Tongue (tissue), 2 donors: ENCODE data around the gene BANP. TPM values are rescaled to one million over a fixed set of nuclear protein-coding genes. Genes with fewer than 3 reads are reported as not detected.
"Not testable (repeated sequence)": the region's sequence is repeated elsewhere in the genome, so short reads cannot be mapped to it uniquely, and the experiment has no call there.

Experiments used
- DNase-seq: peaks from one replicate; pipeline ENCODE4 v3.0.0-alpha.2; 2015
- total RNA-seq: library from RNA; depleted of rRNA; stranded (reverse); fragments of >200 nt; gene quantifications from one replicate; pipeline ENCODE4 v1.2.3, GENCODE V29; 2014

The BANP gene
- total RNA-seq, 1 donor from 2014 or later = 35.2 TPM

DNA sequence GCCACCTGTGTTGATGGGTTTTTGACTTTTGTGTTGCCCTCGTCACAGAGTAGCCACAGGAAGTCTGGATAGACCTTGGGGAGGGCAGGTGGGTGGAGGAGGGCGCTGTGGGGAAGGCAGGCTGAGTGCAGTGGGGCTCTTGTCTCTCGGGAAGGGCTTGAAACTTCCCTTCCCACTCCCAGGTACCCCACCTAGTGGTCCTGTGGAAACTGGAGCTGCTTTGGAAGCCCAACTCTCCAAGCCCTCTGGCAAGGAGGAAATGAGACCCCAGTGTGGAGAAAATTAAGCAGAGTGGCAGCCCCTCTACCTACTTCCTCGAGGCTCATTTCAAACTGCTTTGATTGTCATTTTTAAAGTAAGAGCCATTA lies 24.1 kb upstream of the BANP start:
- no peak for DNase-seq

DNA sequence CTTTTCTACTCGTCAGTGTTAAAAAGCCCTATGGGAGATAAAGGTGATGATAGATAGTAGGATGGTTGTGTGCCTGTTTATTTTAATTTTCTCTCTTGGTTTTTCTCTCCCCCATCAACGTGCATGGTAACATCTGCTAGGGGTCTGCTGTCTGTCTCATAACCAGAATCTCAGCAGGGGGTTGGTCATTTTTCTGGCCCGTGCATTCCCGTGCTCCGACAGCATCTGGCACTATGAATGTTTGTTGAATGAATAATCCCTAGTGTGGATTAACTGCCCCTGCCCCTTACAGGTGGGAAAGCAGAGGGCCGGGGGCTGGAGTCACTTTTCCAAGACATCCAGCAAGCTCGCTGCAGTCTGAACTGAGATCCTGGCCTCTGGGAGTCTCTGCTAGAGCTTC lies 21.2 kb upstream of the BANP start:
- no peak for DNase-seq

DNA sequence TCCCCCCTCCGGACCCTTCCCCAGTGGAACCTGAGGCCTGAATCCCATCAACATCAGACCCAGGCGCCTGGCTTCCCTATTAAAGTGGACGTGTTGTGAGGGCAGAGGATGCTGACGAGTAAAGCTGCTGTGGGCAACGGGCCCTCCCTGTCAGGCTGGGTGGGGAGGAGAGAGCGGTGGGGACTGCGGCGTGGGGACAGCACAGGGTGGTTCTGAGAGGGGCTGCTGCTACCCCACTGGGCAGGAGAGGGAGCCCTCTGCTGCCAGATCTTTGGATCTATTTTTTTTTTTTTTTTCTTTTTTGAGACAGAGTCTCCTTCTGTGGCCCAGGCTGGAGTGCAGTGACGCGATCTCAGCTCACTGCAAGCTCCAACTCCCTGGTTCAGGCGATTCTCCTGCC lies 20.8 kb upstream of the BANP start:
- DNase-seq = no peak

DNA sequence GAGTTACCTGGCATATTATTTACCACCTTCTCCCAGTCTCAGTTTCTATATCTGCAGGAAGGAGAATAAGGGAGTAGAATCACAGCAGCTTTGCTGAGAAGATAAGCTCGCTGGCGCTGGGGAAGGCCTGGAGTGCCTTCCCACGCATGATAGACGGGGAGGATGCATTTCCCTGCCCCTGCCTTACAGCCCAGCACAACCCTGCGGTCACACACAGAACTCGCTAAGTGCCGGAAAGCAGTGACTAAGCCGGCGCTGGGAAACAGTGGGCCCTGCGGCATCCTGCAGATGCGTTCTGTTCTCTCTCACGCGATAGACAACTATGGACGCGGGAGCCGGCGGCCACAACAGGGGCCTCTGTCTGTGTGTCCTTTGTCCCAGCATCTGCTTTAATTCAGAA lies 19.7 kb upstream of the BANP start:
- DNase-seq = no peak

DNA sequence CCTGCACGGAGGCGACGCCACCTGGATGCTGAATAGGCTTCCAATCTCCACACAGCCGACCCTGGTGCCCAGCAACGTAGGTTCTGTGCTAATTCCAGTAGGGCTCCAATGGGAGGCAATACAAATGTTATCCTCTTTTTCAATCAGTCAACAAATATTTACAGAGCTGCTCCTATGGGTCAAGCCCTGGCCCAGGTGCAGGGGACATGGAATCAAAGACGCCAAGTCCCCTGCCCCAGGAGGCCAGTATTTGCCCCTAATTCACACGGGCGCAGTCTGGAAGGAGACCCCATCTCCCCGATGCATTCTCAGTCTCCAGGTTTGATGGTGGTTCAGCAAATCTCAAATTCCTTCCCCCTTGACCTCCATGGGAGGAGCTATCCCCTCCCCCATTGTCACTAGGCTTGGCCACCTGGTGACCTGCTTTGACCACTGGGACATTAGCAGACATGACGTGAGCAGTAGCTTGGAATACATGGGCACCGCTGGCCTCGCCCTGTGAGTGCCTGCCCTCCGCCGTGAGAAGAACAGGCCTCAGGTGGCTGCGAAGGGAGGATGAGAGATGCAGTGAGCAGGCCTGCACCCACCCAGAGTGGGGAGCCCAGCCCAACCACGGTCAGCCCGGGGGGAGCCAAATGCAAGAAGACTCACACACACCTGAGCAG lies 18.6 kb upstream of the BANP start:
- DNase-seq = not testable (repeated sequence)

DNA sequence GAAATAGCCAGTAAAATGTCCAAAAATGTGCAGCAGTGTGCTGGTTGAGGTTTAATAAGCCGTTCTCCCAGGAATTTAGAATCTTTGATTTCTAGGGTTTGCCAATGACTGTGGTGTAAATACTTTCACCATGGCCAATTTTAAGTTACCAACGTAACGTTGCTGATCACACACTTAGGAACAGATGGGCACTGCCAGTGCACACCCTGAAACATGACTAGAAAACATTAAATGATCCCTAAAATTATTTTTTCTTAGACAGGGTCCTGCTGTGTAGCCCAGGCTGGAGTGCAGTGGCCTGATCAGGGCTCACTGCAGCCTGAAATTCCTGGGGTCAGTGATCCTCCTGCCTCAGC lies 18.1 kb upstream of the BANP start:
- DNase-seq = no peak

DNA sequence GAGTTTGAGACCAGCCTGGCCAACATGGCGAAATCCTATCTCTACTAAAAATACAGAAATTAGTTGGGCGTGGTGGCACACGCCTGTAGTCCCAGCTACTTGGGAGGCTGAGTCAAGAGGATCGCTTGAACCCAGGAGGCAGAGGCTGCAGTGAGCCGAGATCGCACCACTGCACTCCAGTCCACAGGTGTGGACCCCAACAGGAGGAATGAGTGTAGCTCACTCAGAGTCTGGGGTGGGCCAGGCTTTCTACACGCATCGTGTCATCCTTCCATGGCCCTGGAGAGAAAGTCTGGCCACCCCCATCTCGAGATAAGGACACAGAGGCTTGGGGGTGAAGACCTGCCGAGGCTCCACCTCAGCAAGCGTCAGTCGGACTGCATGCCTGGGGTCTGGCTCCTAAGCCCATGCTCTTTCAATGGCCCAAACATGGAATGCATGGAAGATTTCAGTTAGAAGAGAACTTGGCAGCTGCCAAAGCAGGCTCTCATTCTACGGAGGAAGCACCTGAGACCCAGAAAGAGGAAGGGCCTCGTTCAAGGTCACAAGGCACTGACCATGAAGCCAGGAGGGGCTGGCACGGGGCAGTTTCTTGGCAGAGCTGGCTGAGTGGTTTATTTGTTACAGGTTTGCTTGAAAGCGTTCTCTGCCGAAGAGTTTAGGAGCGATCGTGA lies 16.3 kb upstream of the BANP start:
- not testable (repeated sequence) for DNase-seq

DNA sequence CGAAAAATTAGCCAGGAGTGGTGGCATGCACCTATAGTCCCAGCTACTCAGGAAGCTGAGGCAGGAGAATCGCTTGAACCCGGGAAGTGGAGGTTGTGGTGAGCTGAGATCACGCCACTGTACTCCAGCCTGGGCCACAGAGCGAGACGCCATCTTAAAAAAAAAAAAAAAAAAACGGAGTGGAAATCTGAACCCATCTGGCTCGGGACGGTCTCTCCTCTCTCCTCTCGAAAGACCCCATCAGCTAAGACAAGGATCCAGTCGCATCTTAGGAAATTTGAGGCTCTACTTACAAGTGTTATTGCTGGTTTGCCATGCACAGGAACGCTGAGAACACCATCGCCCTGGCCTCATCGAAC lies 15.2 kb upstream of the BANP start:
- DNase-seq = not testable (repeated sequence)

DNA sequence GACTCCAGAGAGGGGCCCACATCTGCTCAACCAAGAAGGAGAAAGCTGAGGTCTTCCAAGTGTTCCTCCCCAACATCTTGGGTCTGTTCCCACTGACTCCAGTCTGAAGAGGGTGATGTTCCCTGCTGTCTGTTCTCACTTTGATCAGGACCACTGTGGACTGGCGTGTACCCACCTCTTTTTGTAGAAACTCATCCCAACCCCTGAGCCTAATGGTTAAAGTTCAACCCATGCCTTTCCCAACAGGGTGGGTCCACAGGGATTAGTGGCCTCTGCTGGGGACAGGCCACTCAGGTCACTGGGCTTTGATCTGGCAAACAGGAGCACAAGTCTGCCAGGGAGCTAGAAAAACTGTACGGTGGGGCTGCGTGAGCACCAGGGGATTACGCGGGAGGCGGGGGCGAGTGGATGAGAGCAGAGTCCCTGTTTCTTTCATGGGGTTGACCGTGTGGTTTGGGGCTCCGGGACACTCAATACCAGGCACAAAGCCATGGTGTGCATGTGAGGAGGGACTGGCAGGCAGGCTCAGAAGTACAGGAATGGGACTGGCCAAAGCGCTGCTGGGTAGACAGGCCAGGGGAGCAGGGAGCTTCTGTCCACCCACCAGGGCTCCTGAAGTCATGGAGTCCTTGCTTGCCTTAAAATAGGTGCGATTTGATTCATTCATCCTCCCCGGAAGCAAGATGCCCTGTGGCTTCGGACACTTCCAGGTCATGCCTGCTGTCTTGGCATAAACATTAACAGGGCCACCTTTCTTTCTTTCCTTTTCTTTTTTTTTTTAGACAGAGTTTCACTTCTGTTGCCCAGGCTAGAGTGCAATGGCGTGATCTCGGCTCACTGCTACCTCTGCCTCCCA lies 14.6 kb upstream of the BANP start, which contains the start of gene CA5A:
CA5A (minus strand) TSS at position 155 of the 856 bp plus-strand sequence; CDS start at position 76, 79 bp downstream.
- DNase-seq = no peak

DNA sequence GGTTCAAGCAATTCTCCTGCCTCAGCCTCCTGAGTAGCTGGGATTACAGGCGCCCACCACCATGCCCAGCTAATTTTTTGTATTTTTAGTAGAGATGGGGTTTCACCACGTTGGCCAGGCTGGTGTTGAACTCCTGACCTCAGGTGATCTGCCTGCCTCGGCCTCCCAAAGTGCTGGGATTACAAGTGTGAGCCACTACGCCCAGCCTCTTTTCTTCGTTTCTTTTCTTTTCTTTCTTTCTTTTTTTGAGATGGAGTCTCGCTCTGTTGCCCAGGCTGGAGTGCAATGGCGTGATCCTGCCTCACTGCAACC lies 14.0 kb upstream of the BANP start:
- DNase-seq = not testable (repeated sequence)

DNA sequence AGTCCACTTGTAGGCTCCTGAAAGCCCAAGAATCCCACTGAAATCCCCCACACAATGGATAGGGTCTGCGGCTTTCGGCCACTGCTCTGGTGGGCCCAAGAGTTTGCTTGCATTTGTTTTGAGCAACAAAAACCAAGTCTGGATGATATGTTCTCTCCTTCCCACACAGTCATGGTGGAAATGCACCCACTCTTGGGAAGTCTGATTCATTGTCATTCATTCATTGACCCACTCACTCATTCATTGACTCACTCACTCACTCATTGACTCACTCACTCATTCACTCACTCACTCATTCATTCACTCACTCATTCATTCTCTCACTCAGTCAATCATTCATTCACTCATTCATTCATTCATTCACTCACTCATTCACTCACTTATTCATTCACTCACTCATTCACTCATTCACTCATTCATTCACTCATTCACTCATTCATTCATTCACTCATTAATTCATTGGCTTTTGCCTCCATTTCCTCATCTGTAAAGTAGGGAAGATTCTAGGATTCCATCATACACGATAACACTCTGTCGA lies 12.8 kb upstream of the BANP start:
- no peak for DNase-seq

DNA sequence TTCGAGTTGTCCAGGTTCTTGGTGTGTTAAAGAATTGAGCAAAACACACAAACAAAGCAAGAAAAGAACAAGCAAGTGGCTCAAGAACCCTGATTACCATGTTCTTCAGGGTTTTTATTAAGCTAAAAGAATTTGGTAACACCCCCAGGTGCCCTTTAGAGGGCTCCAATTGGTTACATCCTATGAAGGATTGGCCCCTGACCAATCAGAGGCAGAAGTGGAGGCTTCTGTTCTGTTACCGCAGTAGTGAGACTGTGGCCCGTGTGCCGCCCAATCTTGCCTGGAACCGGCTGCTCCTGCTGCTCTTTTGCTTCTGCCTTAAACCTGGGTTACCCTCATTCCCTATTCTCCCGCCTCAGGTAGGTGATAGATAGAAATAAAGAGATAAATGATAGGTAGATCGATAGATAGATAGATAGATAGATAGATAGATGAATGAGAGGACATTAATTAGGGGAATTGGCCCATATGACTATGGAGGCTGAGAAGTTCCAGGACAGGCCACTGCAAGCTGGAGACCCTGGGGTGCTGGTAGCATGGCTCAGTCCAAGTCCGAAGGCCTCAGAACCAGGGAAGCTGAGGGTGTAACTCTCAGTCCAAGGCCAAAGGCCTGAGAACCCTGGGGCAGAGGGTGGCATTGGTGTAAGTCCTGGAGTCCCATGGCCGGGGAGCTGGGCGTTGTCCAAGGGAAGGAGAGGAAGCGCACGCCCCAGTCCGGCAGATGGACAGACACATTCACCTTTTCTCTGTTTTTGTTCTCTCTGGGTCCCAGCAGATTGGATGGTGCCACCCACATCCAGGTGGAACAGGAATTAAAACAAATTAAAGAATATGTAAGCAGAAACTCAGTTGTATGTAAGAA lies 11.4 kb upstream of the BANP start:
- DNase-seq = no peak

DNA sequence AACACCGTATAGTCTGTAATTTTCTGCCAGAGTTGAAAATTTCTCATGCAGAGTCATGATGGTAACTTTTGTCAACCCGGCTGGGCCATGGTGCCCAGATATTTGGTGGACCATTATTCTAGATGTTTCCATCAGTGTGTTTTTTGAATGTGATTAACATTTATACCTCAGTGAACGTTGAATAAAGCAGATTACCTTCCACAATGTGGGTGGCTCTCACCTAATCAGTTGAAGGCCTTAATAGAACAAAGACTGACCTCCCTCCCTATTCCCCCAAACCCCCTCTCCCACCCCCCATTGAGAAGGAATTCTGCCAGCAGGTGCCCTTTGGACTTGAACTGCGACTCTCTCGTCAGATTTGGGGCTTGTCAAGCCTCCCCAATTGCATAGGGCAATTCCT lies 8.6 kb upstream of the BANP start:
- no peak for DNase-seq

DNA sequence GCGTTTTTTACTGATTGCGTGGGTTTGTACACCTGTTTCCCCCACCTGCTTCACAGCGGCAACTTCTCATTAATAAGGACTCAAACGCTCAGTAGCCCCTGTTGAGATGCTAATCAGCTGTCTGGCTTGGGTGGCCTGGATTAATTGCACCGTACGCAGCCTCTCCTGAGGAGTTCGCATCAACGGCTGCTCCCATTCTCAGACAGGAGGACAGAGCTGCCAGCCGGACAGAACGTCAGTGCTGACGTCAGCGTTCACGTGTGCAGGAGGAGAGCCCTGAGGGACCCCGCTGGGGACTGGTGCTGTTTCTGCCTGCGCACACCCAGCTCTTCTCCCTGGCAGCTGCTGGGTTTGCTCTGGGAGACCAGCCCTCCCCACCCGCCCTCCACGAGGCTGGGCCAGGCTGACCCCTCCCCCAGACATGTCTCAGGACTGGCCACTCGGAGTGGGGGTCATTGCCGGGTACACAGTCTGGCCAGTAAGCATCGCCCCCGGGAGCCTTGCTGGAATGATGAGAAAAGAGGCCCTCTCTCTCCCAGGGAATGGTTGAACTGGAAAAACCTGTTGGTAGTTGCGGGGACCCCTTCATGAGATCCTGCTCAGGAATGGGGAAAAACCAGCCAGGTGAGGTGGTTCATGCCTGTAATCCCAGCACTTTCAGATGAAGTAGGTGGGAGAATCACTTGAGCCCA lies 5.7 kb upstream of the BANP start:
- DNase-seq = peak; percentile 81

DNA sequence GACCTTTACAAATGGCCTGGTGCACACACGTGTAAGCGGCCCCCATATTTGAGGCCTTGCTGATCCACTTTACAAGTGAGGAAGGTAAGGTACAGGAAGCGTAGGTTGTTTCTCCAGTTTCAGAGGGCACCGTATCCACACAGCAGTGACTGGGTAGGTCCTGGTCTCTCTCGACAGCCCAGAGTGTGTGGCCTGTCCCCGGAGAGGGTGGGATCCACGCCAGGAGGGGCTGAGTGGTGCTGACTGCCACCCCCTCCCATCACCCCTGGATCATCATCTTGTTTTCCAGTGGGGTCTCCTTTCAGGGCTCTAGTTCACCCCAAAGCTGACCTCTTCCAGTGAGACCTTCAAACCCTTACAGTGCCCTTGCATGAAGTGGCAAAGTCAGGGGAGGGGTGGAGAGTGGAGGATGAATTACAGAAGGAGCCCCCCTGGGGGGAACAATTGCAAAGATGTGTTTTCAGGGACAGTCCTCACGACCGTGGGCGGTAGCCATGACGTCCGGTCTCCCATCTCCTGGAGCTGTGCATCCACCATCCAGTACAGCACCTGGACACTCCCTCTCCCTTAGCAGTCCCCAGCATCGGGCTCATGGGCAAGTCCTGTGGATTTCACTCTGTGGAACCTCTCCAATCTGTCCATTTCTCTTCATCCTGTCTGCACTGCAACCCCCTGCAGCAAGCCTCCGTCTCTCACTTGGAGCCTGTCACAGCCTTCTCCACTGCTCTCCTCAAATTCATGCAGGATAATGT lies 4.5 kb upstream of the BANP start:
- no peak for DNase-seq

DNA sequence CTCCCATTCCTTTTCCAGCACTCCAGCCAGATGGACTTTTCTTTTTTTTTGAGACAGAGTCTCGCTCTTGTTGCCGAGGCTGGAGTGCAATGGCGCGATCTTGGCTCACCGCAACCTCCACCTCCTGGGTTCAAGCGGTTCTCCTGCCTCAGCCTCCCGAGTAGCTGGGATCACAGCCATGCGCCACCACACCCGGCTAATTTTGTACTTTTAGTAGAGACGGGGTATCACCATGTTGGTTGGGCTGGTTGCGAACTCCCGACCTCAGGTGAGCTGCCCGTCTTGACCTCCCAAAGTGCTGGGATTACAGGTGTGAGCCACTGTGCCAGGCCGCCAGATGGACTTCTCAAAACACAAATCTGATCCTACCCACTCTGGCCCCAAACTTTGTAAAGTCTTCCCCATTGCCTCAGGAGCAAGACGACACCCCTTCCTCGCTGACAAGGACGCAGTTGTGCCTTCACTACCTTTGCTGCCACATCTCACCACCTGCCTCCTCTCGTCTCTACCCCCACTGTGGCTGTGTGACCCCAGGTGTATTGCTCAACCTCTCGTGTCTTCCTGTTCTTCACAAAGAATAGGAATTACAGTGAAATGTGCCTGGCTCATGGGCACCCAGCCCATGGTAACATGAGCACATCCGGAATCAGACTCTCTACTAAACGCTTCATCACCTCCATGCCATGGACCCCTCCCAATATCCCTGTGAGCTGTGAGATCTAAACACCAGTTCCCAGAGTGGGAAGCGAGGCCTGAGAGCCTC lies 3.7 kb upstream of the BANP start:
- no peak for DNase-seq

DNA sequence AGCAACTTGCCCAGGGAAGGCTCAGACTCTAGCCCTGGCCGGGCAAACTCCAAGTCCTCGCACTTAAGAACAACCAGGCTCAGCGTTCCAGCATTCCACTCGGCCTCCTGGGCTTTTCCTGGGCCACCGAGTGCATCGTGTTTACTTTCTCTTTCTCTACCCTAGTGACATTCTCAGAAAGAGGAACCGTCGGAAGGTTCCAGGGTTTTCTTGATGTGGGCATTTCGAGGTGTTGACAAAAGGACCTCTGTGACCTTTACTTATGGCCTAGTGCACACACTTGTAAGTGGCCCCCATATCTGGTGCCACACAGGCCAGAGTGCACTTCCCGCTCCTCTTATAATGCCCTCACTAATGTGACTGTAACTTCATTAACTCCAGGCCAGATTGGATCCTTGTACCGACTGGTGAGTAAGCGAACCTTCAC lies 3.1 kb upstream of the BANP start:
- DNase-seq = no peak

DNA sequence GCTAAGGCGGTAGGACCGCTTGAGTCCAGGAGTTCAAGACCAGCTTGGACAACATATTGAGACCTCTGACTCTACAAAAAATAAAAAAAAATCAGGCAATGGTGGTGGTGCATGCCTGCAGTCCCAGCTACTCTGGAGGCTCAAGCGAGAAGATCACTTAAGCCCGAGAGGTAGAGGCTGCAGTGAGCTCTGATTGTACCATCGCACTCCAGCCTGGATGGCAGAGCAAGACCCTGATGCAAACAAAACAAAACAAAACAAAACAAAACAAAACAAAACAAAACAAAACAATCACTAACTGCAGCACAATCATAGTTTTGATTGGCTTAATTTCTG lies 2.5 kb upstream of the BANP start:
- no peak for DNase-seq

DNA sequence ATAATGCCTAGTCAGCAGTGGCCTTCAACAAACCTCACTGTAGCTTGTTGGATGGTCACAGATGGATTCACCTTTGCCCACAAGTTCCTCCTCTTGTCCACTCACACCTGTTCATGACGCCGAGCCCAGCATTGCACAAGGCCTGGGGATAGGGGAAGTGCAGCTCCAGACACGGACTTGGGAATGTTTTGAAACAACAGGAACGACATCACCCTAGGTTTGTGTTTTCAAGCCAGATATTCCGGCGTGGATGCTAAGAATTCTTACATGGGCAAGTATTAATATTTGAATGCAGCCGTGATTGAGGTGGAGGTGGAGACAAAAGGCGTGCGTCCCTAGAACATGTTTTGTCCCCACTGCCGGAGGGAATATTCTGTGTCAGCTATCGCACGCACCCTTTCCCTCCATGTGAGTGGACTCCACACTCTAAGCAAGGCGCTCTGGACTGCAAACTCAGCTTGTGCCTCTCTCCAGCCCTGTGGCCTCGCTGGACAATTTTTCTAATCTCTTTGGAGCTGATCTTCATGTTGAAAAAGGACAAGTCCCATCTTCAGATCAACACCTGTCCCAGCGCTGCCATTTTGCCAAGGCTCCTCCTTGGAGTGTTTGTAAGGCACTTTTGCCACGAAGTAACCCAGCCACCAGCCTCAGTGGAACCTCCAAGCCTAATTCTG lies 2.0 kb upstream of the BANP start:
- no peak for DNase-seq
